ENCODE results near the gene LRRK1.

LRRK1 gene

GRCh38 chr15:101026656-101027272 is 107.6 kb downstream of the LRRK1 start:
- Histone ChIP-seq H3K9ac (ENCODE audit: low read depth in 1 of 2, low read length in 2 of 2) (no peak overlapping the region), H3K4me3 (ENCODE audit: low read depth in 1 of 2, low read length in 2 of 2) (no peak overlapping the region), H3K4me1 (ENCODE audit: control insufficient read depth in 1 of 2, insufficient read depth in 2 of 2, low read length in 2 of 2) (peaks cover 4 to 5% of the 10 kb centered on the region in 2 donors), H3K9me3 (ENCODE audit: control insufficient read depth in 1 of 2, low read length in 2 of 2) (no peaks in the 10 kb centered on the region), H3K27ac (ENCODE audit: low read depth, low read length) (no peak overlapping the region), H3K36me3 (ENCODE audit: control insufficient read depth in 1 of 2, insufficient read depth in 2 of 2, low read length in 2 of 2) (peaks cover 4 to 75% of the 10 kb centered on the region in 2 donors), H3K27me3 (ENCODE audit: control insufficient read depth in 1 of 2, insufficient read depth in 2 of 2, low read length in 2 of 2) (no peaks in the 10 kb centered on the region)

- H3K9ac ChIP-seq (ENCODE audit: low read depth in 1 of 2, low read length in 2 of 2), result no peak overlapping the region
- peaks cover 4 to 69% of the 10 kb centered on the region in 2 donors for H3K36me3 ChIP-seq (ENCODE audit: control insufficient read depth in 1 of 2, insufficient read depth in 2 of 2, low read length in 2 of 2)
- H3K4me1 ChIP-seq (ENCODE audit: control insufficient read depth in 1 of 2, insufficient read depth in 2 of 2, low read length in 2 of 2), result peaks cover 4 to 5% of the 10 kb centered on the region in 2 donors
- no peak overlapping the region for H3K4me3 ChIP-seq (ENCODE audit: low read depth in 1 of 2, low read length in 2 of 2)
- H3K27me3 ChIP-seq (ENCODE audit: control insufficient read depth in 1 of 2, insufficient read depth in 2 of 2, low read length in 2 of 2), result no peaks in the 10 kb centered on the region
- no peaks in the 10 kb centered on the region for H3K9me3 ChIP-seq (ENCODE audit: control insufficient read depth in 1 of 2, low read length in 2 of 2)
- no peak overlapping the region for H3K27ac ChIP-seq (ENCODE audit: low read depth, low read length)
These were observed 108.2 kb downstream of the LRRK1 start for GRCh38 chr15:101027273-101027901.

- Histone ChIP-seq H3K9ac (ENCODE audit: low read depth in 1 of 2, low read length in 2 of 2) (no peak overlapping the region), H3K4me3 (ENCODE audit: low read depth in 1 of 2, low read length in 2 of 2) (no peak overlapping the region), H3K9me3 (ENCODE audit: control insufficient read depth in 1 of 2, low read length in 2 of 2) (no peaks in the 10 kb centered on the region), H3K27ac (ENCODE audit: low read depth, low read length) (no peak overlapping the region), H3K27me3 (ENCODE audit: control insufficient read depth in 1 of 2, insufficient read depth in 2 of 2, low read length in 2 of 2) (no peaks in the 10 kb centered on the region), H3K4me1 (ENCODE audit: control insufficient read depth in 1 of 2, insufficient read depth in 2 of 2, low read length in 2 of 2) (peaks cover 4 to 5% of the 10 kb centered on the region in 2 donors), H3K36me3 (ENCODE audit: control insufficient read depth in 1 of 2, insufficient read depth in 2 of 2, low read length in 2 of 2) (peaks cover 4 to 63% of the 10 kb centered on the region in 2 donors)
These were observed 108.8 kb downstream of the LRRK1 start for GRCh38 chr15:101027920-101028319.

- Histone ChIP-seq H3K4me1 (ENCODE audit: control insufficient read depth in 1 of 2, insufficient read depth in 2 of 2, low read length in 2 of 2) (peaks cover 2 to 4% of the 10 kb centered on the region in 2 donors), H3K27ac (ENCODE audit: low read depth, low read length) (no peak overlapping the region), H3K36me3 (ENCODE audit: control insufficient read depth in 1 of 2, insufficient read depth in 2 of 2, low read length in 2 of 2) (peaks cover 4 to 62% of the 10 kb centered on the region in 2 donors), H3K4me3 (ENCODE audit: low read depth in 1 of 2, low read length in 2 of 2) (no peak overlapping the region), H3K9me3 (ENCODE audit: control insufficient read depth in 1 of 2, low read length in 2 of 2) (no peaks in the 10 kb centered on the region), H3K9ac (ENCODE audit: low read depth in 1 of 2, low read length in 2 of 2) (no peak overlapping the region), H3K27me3 (ENCODE audit: control insufficient read depth in 1 of 2, insufficient read depth in 2 of 2, low read length in 2 of 2) (no peaks in the 10 kb centered on the region)
These were observed 109.2 kb downstream of the LRRK1 start for GRCh38 chr15:101028321-101028720.

DNA sequence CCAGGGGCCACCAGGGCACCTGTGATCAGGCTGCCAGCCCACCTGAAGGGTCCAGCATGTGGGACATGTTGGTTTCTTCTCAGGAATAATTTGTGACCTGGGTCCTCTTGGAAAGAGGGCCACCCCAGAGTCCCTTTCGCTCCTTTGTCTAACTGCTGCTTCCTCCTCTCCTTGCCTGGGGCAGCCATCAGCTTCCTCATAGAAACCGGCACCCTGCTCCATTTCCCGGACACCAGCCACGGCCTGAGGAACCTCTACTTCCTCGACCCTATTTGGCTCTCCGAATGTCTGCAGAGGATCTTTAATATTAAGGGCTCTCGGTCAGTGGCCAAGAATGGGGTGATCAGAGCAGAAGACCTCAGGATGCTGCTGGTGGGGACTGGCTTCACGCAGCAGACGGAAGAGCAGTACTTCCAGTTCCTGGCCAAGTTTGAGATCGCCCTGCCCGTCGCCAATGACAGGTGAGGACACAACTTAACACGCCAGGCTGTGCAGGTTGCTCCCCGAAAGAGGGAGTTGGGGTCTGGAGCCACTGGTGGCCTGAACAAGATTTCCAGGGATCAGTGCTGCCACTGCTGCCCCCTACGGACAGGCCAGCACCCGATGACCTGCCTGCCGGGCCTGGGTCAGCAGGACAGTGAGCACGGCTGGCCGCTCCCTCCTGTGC is 109.7 kb downstream of the LRRK1 start:
- Histone ChIP-seq H3K9me3 (ENCODE audit: control insufficient read depth in 1 of 2, low read length in 2 of 2) (no peaks in the 10 kb centered on the region), H3K4me1 (ENCODE audit: control insufficient read depth in 1 of 2, insufficient read depth in 2 of 2, low read length in 2 of 2) (peaks cover 0 to 4% of the 10 kb centered on the region in 2 donors), H3K4me3 (ENCODE audit: low read depth in 1 of 2, low read length in 2 of 2) (no peak overlapping the region), H3K9ac (ENCODE audit: low read depth in 1 of 2, low read length in 2 of 2) (no peak overlapping the region), H3K36me3 (ENCODE audit: control insufficient read depth in 1 of 2, insufficient read depth in 2 of 2, low read length in 2 of 2) (peaks cover 4 to 62% of the 10 kb centered on the region in 2 donors), H3K27ac (ENCODE audit: low read depth, low read length) (no peak overlapping the region), H3K27me3 (ENCODE audit: control insufficient read depth in 1 of 2, insufficient read depth in 2 of 2, low read length in 2 of 2) (no peaks in the 10 kb centered on the region)

GRCh38 chr15:101029971-101030661 is 111.0 kb downstream of the LRRK1 start:
- H3K27ac ChIP-seq (ENCODE audit: low read depth, low read length), result no peak overlapping the region
- no peak overlapping the region for H3K4me3 ChIP-seq (ENCODE audit: low read depth in 1 of 2, low read length in 2 of 2)
- H3K9ac ChIP-seq (ENCODE audit: low read depth in 1 of 2, low read length in 2 of 2), result no peak overlapping the region
- no peaks in the 10 kb centered on the region for H3K9me3 ChIP-seq (ENCODE audit: control insufficient read depth in 1 of 2, low read length in 2 of 2)
- no peaks in the 10 kb centered on the region for H3K27me3 ChIP-seq (ENCODE audit: control insufficient read depth in 1 of 2, insufficient read depth in 2 of 2, low read length in 2 of 2)
- H3K36me3 ChIP-seq (ENCODE audit: control insufficient read depth in 1 of 2, insufficient read depth in 2 of 2, low read length in 2 of 2), result peaks cover 4 to 56% of the 10 kb centered on the region in 2 donors
- peaks cover 0 to 4% of the 10 kb centered on the region in 2 donors for H3K4me1 ChIP-seq (ENCODE audit: control insufficient read depth in 1 of 2, insufficient read depth in 2 of 2, low read length in 2 of 2)

- Histone ChIP-seq H3K9ac (ENCODE audit: low read depth in 1 of 2, low read length in 2 of 2) (no peak overlapping the region), H3K27ac (ENCODE audit: low read depth, low read length) (no peak overlapping the region), H3K36me3 (ENCODE audit: control insufficient read depth in 1 of 2, insufficient read depth in 2 of 2, low read length in 2 of 2) (peaks cover 4 to 49% of the 10 kb centered on the region in 2 donors)
These were observed 112.1 kb downstream of the LRRK1 start for GRCh38 chr15:101031213-101031612.

GRCh38 chr15:101033801-101034200 is 114.6 kb downstream of the LRRK1 start:
- H3K27me3 ChIP-seq (ENCODE audit: control insufficient read depth in 1 of 2, insufficient read depth in 2 of 2, low read length in 2 of 2), result no peaks in the 10 kb centered on the region
- no peak overlapping the region for H3K27ac ChIP-seq (ENCODE audit: low read depth, low read length)
- no peaks in the 10 kb centered on the region for H3K4me1 ChIP-seq (ENCODE audit: control insufficient read depth in 1 of 2, insufficient read depth in 2 of 2, low read length in 2 of 2)
- no peak overlapping the region for H3K4me3 ChIP-seq (ENCODE audit: low read depth in 1 of 2, low read length in 2 of 2)
- H3K36me3 ChIP-seq (ENCODE audit: control insufficient read depth in 1 of 2, insufficient read depth in 2 of 2, low read length in 2 of 2), result peaks cover 4 to 35% of the 10 kb centered on the region in 2 donors
- no peaks in the 10 kb centered on the region for H3K9me3 ChIP-seq (ENCODE audit: control insufficient read depth in 1 of 2, low read length in 2 of 2)
- no peak overlapping the region for H3K9ac ChIP-seq (ENCODE audit: low read depth in 1 of 2, low read length in 2 of 2)

More at GRCh38 chr15:101031213-101031612, 112.1 kb downstream of the LRRK1 start:
- Histone ChIP-seq H3K4me1 (ENCODE audit: control insufficient read depth in 1 of 2, insufficient read depth in 2 of 2, low read length in 2 of 2) (peaks cover 0 to 4% of the 10 kb centered on the region in 2 donors), H3K4me3 (ENCODE audit: low read depth in 1 of 2, low read length in 2 of 2) (no peak overlapping the region), H3K9me3 (ENCODE audit: control insufficient read depth in 1 of 2, low read length in 2 of 2) (no peaks in the 10 kb centered on the region), H3K27me3 (ENCODE audit: control insufficient read depth in 1 of 2, insufficient read depth in 2 of 2, low read length in 2 of 2) (no peaks in the 10 kb centered on the region)

GRCh38 chr15:101035611-101036010 is 116.5 kb downstream of the LRRK1 start:
- no peaks in the 10 kb centered on the region for H3K4me1 ChIP-seq (ENCODE audit: control insufficient read depth in 1 of 2, insufficient read depth in 2 of 2, low read length in 2 of 2)
- peaks cover 4 to 20% of the 10 kb centered on the region in 2 donors for H3K36me3 ChIP-seq (ENCODE audit: control insufficient read depth in 1 of 2, insufficient read depth in 2 of 2, low read length in 2 of 2)
- H3K27me3 ChIP-seq (ENCODE audit: control insufficient read depth in 1 of 2, insufficient read depth in 2 of 2, low read length in 2 of 2), result no peaks in the 10 kb centered on the region
- no peak overlapping the region for H3K27ac ChIP-seq (ENCODE audit: low read depth, low read length)
- no peaks in the 10 kb centered on the region for H3K9me3 ChIP-seq (ENCODE audit: control insufficient read depth in 1 of 2, low read length in 2 of 2)
- no peak overlapping the region for H3K4me3 ChIP-seq (ENCODE audit: low read depth in 1 of 2, low read length in 2 of 2)
- no peak overlapping the region for H3K9ac ChIP-seq (ENCODE audit: low read depth in 1 of 2, low read length in 2 of 2)

DNA sequence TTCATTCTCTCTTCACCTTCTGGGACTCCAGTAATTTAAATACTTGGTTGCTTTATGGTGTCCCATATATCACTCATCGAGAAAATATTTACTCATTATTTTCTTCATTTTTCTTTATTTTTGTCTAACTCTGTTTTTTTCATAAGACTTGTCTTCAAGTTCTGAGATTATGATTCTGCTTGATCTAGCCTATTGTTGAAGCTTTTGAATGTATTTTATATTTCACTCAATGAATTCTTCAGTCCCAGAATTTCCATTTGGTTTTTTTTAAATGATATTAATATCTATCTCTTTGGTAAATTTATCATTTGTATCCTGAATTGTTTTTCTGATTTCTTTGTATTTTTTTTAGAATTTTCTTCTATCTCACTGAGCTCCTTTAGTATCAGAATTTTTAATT is 117.0 kb downstream of the LRRK1 start:
- no peak overlapping the region for H3K9ac ChIP-seq (ENCODE audit: low read depth in 1 of 2, low read length in 2 of 2)
- no peaks in the 10 kb centered on the region for H3K9me3 ChIP-seq (ENCODE audit: control insufficient read depth in 1 of 2, low read length in 2 of 2)
- no peak overlapping the region for H3K27ac ChIP-seq (ENCODE audit: low read depth, low read length)

More for the DNA sequence above, 117.0 kb downstream of the LRRK1 start:
- Histone ChIP-seq H3K4me3 (ENCODE audit: low read depth in 1 of 2, low read length in 2 of 2) (no peak overlapping the region), H3K4me1 (ENCODE audit: control insufficient read depth in 1 of 2, insufficient read depth in 2 of 2, low read length in 2 of 2) (no peaks in the 10 kb centered on the region), H3K27me3 (ENCODE audit: control insufficient read depth in 1 of 2, insufficient read depth in 2 of 2, low read length in 2 of 2) (no peaks in the 10 kb centered on the region), H3K36me3 (ENCODE audit: control insufficient read depth in 1 of 2, insufficient read depth in 2 of 2, low read length in 2 of 2) (peaks cover 4 to 18% of the 10 kb centered on the region in 2 donors)

All from duodenal mucosa (tissue), 2 donors.